RWPE2 (cell line): ENCODE data around the gene ADAMTS17.

Experiments used
- ATAC-seq: fragments of 200-7000 bp; cut with Tn5 transposase; 3 replicates; pipeline ENCODE4 v1.9.1; 2021; ENCODE audit warnings: low read depth
- DNase-seq: peaks from one replicate; pipeline ENCODE4 v3.0.0-alpha.2; 2020; ENCODE audit warnings: low spot score
- H3K27ac ChIP-seq: fragments of 450-650 bp; 2 replicates; pipeline ENCODE4 v1.5.1; 2017; ENCODE audit warnings: mild to moderate bottlenecking; ENCODE audit not compliant: poor library complexity, severe bottlenecking
- H3K27me3 ChIP-seq: fragments of 250-450 bp; sonication (Bioruptor Pico); 2 replicates; pipeline ENCODE4 v1.5.1; 2021; ENCODE audit warnings: mild to moderate bottlenecking, moderate library complexity; ENCODE audit not compliant: insufficient read depth, poor library complexity, severe bottlenecking
- H3K36me3 ChIP-seq: fragments of 250-450 bp; sonication (Bioruptor Pico); 2 replicates; pipeline ENCODE4 v1.5.1; 2020; ENCODE audit warnings: low read depth, mild to moderate bottlenecking, moderate library complexity
- H3K4me1 ChIP-seq: fragments of 250-450 bp; sonication (Bioruptor Pico); 2 replicates; pipeline ENCODE4 v1.5.1; 2021; ENCODE audit warnings: mild to moderate bottlenecking, moderate library complexity; ENCODE audit not compliant: insufficient read depth, poor library complexity, severe bottlenecking
- H3K4me3 ChIP-seq: fragments of 250-450 bp; sonication (Bioruptor Pico); 2 replicates; pipeline ENCODE4 v1.5.1; 2021; ENCODE audit warnings: mild to moderate bottlenecking, moderate library complexity; ENCODE audit not compliant: severe bottlenecking
- H3K9me3 ChIP-seq: fragments of 250-450 bp; sonication (Bioruptor Pico); 2 replicates; pipeline ENCODE4 v1.5.1; 2021; ENCODE audit warnings: mild to moderate bottlenecking, moderate library complexity; ENCODE audit not compliant: severe bottlenecking
- TF ChIP-seq, protein P1 (sequence below): fragments of 450-650 bp; IDR thresholded peaks from one replicate; pipeline ENCODE4 v1.5.1; 2017; ENCODE audit warnings: mild to moderate bottlenecking, moderate library complexity; ENCODE audit not compliant: poor library complexity, severe bottlenecking

ADAMTS17 gene

DNA sequence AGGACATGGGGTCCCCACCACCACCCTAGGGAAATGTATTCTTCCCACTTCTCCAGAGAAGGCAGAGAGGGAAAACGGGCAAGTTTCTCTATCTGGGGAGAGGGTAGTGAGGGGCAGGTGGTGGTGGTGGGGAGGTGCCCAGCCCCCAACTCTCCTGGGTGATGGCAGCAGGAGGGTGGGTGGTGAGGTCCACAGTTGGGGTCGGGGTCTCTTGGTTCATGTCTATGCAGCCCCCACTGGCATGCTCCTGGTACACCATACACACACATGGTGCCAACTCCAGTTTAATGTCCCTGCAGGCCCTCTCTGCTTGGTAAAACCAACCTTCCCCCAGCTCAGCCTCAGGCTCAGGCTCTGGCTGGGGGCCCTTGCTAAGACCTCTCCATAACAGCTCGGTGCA lies 354.1 kb downstream of the ADAMTS17 start:
- TF ChIP-seq, protein P1, sequence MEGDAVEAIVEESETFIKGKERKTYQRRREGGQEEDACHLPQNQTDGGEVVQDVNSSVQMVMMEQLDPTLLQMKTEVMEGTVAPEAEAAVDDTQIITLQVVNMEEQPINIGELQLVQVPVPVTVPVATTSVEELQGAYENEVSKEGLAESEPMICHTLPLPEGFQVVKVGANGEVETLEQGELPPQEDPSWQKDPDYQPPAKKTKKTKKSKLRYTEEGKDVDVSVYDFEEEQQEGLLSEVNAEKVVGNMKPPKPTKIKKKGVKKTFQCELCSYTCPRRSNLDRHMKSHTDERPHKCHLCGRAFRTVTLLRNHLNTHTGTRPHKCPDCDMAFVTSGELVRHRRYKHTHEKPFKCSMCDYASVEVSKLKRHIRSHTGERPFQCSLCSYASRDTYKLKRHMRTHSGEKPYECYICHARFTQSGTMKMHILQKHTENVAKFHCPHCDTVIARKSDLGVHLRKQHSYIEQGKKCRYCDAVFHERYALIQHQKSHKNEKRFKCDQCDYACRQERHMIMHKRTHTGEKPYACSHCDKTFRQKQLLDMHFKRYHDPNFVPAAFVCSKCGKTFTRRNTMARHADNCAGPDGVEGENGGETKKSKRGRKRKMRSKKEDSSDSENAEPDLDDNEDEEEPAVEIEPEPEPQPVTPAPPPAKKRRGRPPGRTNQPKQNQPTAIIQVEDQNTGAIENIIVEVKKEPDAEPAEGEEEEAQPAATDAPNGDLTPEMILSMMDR = no peak
- ATAC-seq = no peak
- Histone ChIP-seq H3K36me3 (no peaks in the 10 kb centered on the region), H3K4me1 (no peaks in the 10 kb centered on the region), H3K4me3 (no peak overlapping the region), H3K27ac (no peak overlapping the region), H3K27me3 (no peaks in the 10 kb centered on the region), H3K9me3 (peaks cover 2% of the 10 kb centered on the region)
- no peak for DNase-seq

DNA sequence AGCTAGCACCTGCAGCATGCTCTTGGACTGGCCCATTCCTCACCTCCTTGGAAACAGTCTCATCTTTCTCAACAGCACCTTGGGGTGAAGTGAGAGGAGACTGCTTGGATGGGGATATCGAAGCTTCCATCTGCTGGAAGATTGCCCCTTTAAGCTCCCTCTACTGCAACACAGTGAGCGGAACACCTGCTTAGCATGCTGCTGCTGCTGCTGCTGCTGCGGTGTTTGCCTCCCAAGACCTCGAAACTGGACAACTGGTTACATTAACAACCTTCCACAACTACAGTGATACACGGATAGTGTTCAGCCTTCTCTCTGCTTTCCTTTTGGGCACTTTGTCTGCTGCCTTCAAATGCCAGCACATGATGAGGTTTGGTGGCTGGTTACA lies 354.7 kb downstream of the ADAMTS17 start:
- Histone ChIP-seq H3K36me3 (no peaks in the 10 kb centered on the region), H3K27me3 (no peaks in the 10 kb centered on the region), H3K27ac (no peak overlapping the region), H3K4me3 (no peak overlapping the region), H3K9me3 (peaks cover 2% of the 10 kb centered on the region), H3K4me1 (no peaks in the 10 kb centered on the region)
- DNase-seq (no peak), ATAC-seq (no peak)
- TF ChIP-seq, protein P1 = no peak

DNA sequence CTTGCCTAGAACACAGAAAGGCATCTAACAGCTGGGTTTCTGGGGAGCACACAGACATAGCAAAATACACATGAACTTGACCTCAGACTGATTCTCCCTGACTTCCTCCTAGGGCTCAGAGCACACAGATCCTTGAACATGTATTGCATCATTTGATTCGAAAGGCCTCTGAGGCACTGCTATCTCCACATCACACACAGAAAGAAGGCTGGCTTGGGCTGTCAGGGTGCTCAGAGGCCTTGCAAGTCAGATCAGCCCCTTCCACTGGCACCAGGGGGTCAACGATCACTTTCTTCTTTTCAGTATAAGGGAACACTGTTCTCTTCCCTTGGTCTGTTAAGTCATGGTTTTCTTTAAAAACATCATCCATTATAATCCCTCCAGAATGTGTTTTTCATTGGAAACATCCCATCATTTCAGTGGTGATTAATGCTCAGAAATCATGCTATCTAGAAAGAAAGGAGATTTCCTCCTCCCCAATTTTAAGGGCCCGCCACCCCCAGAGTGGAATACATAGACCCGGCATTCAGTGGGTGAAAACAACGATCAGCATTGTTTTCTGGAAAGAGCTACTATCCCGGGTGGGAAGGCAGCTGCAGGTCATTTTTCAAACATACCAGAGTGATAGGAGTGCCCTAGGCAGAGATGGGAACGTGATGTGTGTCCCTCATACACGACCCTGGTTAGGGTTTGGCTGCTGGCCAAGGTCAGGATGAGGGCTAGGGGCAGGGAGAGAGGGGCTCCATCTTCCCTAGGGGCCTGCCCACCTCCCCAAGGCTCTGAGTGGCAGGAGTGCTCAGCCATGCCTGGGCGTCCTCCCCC lies 355.3 kb downstream of the ADAMTS17 start:
- no peaks in the 10 kb centered on the region for H3K27me3 ChIP-seq
- TF ChIP-seq, protein P1 = no peak
- H3K36me3 ChIP-seq = no peaks in the 10 kb centered on the region
- no peak overlapping the region for H3K4me3 ChIP-seq
- peaks cover 2% of the 10 kb centered on the region for H3K9me3 ChIP-seq
- ATAC-seq (no peak), DNase-seq (no peak)
- no peak overlapping the region for H3K27ac ChIP-seq
- peaks cover 2% of the 10 kb centered on the region for H3K4me1 ChIP-seq

DNA sequence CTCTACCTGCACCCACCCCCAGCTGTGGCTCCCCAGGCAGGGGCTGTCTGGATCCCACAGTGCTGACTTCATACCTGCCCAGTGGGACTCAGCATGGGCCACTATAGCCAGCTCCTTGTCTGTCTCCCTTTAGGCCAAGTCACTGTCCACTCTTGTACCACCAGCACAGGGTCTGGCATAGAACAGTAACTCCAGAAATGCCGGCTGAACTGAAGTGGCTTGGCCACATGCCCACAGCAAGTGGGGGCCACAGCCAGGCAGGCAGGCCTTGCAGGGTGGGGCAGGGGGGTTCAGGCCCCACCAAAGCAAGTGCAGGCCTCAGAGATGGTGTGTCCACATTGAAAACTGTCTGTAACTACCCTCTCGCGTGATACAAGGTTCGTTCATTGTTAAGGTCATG lies 355.9 kb downstream of the ADAMTS17 start:
- peaks cover 2% of the 10 kb centered on the region for H3K9me3 ChIP-seq

More for the DNA sequence above, 355.9 kb downstream of the ADAMTS17 start:
- no peaks in the 10 kb centered on the region for H3K27me3 ChIP-seq
- H3K4me3 ChIP-seq = no peak overlapping the region
- H3K27ac ChIP-seq = no peak overlapping the region
- TF ChIP-seq, protein P1 = no peak
- H3K36me3 ChIP-seq = no peaks in the 10 kb centered on the region
- DNase-seq = no peak
- no peak for ATAC-seq
- H3K4me1 ChIP-seq = peaks cover 7% of the 10 kb centered on the region
